Calu3 (cell line): ENCODE measurements around the gene RNF6. TPM values are rescaled to one million over a fixed set of nuclear protein-coding genes. Genes with fewer than 3 reads are reported as not detected.

Experiments
- BruUV-seq: library from RNA; stranded (reverse); fragments of 400-500 nt; replicated peaks from 2 replicates; lab custom pipeline; 2021; lab: Mats Ljungman, UMichigan
- CTCF ChIA-PET: fragments of 300-600 bp; sonication (Branson Sonifier 250); formaldehyde crosslinking; loops from one replicate; lab custom pipeline; 2022; ENCODE audit warnings: antibody characterized with exemption; lab: Charles Lee
- DNase-seq: peaks from one replicate; pipeline ENCODE4 v3.0.0; 2022
- H3K27ac Mint-ChIP-seq: one replicate; pipeline ENCODE4 v1.8.0; 2022; ENCODE audit warnings: mixed read lengths; ENCODE audit not compliant: unreplicated experiment
- H3K27me3 Mint-ChIP-seq: one replicate; pipeline ENCODE4 v1.8.0; 2022; ENCODE audit warnings: mixed read lengths; ENCODE audit not compliant: unreplicated experiment
- H3K36me3 Mint-ChIP-seq: one replicate; pipeline ENCODE4 v1.8.0; 2022; ENCODE audit warnings: mild to moderate bottlenecking, moderate library complexity, mixed read lengths; ENCODE audit not compliant: insufficient read depth, unreplicated experiment
- H3K4me1 Mint-ChIP-seq: one replicate; pipeline ENCODE4 v1.8.0; 2022; ENCODE audit warnings: mild to moderate bottlenecking, low read depth, mixed read lengths; ENCODE audit not compliant: unreplicated experiment
- H3K4me3 Mint-ChIP-seq: one replicate; pipeline ENCODE4 v1.8.0; 2022; ENCODE audit warnings: mild to moderate bottlenecking, low read depth, moderate library complexity, mixed read lengths; ENCODE audit not compliant: unreplicated experiment
- H3K9me3 Mint-ChIP-seq: one replicate; pipeline ENCODE4 v1.8.0; 2022; ENCODE audit warnings: low read depth, mixed read lengths; ENCODE audit not compliant: unreplicated experiment
- intact Hi-C: fragments of 100-400 bp; cut with micrococcal nuclease; formaldehyde crosslinking; loops from one replicate; pipeline ENCODE4 v1.10.0; 2022; ENCODE audit not compliant: unreplicated experiment
- total RNA-seq: library from RNA; stranded (reverse); gene quantifications from 2 replicates; pipeline ENCODE4 v1.2.3, GENCODE V29; 2022
- TF ChIP-seq, protein P1 (sequence below): fragments of 200-600 bp; IDR thresholded peaks from one replicate; pipeline ENCODE4 v1.8.0; 2022; ENCODE audit warnings: antibody characterized with exemption; ENCODE audit not compliant: unreplicated experiment

RNF6 gene
- total RNA-seq, 1 experiment from 2014 or later: 28.9 TPM

DNA sequence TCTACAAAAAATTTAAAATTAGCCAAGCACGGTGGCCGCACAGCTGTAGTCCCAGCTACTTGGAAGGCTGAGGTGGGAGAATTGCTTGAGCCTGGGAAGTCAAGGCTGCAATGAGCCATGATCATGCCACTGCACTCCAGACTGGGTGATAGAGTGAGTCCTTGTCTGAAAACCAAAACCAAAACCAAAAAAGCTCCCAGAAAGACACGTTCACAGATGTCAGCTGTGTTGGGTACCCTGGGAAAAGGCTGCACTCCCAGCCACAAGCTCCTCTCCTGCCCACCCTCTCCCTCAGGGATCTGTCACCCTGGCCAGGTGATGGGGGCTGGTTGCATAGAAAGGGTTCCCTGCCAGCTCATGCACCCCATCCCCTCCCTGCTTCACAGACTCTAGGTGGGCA, 53.3 kb downstream of the RNF6 start:
- Mint-ChIP-seq H3K9me3 (no peaks in the 10 kb centered on the region), H3K4me1 (no peaks in the 10 kb centered on the region), H3K27ac (no peak overlapping the region), H3K4me3 (no peak overlapping the region), H3K36me3 (no peaks in the 10 kb centered on the region), H3K27me3 (peaks cover 36% of the 10 kb centered on the region)
- DNase-seq: no peak
- TF ChIP-seq, protein P1, sequence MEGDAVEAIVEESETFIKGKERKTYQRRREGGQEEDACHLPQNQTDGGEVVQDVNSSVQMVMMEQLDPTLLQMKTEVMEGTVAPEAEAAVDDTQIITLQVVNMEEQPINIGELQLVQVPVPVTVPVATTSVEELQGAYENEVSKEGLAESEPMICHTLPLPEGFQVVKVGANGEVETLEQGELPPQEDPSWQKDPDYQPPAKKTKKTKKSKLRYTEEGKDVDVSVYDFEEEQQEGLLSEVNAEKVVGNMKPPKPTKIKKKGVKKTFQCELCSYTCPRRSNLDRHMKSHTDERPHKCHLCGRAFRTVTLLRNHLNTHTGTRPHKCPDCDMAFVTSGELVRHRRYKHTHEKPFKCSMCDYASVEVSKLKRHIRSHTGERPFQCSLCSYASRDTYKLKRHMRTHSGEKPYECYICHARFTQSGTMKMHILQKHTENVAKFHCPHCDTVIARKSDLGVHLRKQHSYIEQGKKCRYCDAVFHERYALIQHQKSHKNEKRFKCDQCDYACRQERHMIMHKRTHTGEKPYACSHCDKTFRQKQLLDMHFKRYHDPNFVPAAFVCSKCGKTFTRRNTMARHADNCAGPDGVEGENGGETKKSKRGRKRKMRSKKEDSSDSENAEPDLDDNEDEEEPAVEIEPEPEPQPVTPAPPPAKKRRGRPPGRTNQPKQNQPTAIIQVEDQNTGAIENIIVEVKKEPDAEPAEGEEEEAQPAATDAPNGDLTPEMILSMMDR: no peak
- CTCF ChIA-PET: no interaction called here
- BruUV-seq: no TSS peak
- intact Hi-C loops: no loop called here

DNA sequence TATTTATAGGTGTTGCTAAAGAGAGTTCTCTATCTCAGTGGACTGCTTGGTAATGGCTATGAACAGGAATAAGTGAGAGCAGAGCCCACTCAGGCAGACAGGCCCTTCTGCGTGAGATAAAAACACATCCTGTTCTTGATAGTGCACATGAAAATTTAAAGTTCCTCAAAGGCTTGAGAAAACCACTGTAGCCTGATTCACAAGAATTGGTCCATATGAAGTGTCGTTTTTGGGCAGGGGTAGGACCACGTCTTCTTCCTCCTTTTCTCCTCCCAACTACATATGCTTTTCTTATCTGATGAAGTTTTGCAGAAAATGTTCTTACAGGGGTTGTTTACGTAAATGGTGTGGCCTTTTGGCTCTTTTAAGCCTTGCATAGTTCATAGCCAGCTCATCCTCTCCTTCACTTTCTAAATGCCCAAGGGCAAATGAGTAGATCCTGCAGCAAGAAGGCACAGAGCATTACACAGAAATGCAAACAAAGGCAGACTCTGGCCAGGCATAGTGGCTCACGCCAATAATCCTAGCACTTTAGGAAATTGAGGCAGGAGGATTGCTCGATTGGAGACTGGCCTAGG, 53.8 kb downstream of the RNF6 start:
- TF ChIP-seq, protein P1: no peak
- H3K27ac Mint-ChIP-seq: no peak overlapping the region
- no peaks in the 10 kb centered on the region for H3K4me1 Mint-ChIP-seq
- peaks cover 39% of the 10 kb centered on the region for H3K27me3 Mint-ChIP-seq
- H3K4me3 Mint-ChIP-seq: no peak overlapping the region
- DNase-seq: no peak
- no peaks in the 10 kb centered on the region for H3K36me3 Mint-ChIP-seq
- intact Hi-C loops: no loop called here
- CTCF ChIA-PET: no interaction called here
- BruUV-seq: no TSS peak
- no peaks in the 10 kb centered on the region for H3K9me3 Mint-ChIP-seq

DNA sequence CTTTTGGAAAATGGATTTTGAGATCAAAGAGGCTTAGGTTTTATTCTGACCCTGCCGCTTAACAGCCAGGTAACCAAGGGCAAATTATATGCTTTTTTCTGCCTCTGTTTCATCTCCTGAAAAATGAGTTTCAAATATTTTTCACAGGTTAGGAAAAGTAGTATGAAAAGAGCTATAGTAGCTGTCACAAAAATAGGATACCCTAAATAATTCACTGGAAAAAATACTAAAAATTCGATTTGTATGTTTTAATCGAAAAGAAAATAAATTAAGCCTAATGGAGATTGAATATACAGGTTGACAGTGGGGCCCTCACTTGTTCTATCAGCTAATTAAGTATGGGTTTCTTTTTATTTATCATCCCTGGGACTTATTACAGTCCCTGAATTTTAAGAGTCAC, 58.3 kb downstream of the RNF6 start:
- H3K4me1 Mint-ChIP-seq: no peaks in the 10 kb centered on the region
- H3K36me3 Mint-ChIP-seq: no peaks in the 10 kb centered on the region
- CTCF ChIA-PET: no interaction called here
- intact Hi-C loops: no loop called here
- no peak overlapping the region for H3K27ac Mint-ChIP-seq
- TF ChIP-seq, protein P1: no peak
- no peak for DNase-seq
- no peaks in the 10 kb centered on the region for H3K9me3 Mint-ChIP-seq
- H3K27me3 Mint-ChIP-seq: peaks cover 44% of the 10 kb centered on the region
- no peak overlapping the region for H3K4me3 Mint-ChIP-seq
- no TSS peak for BruUV-seq

Other genes starting within 250 kb of the RNF6 start
- 14.9 and 23.2 TPM in 2 replicates for gene SHISA2, start 170.3 kb downstream of the RNF6 start, total RNA-seq
- gene CDK8, start 31.8 kb upstream of the RNF6 start, total RNA-seq: 8.8 and 9.4 TPM in 2 replicates